Measurements from ENCODE around the gene ARF3.
"Not testable (repeated sequence)": the region's sequence is repeated elsewhere in the genome, so short reads cannot be mapped to it uniquely, and the experiment has no call there.

ARF3 gene

DNA sequence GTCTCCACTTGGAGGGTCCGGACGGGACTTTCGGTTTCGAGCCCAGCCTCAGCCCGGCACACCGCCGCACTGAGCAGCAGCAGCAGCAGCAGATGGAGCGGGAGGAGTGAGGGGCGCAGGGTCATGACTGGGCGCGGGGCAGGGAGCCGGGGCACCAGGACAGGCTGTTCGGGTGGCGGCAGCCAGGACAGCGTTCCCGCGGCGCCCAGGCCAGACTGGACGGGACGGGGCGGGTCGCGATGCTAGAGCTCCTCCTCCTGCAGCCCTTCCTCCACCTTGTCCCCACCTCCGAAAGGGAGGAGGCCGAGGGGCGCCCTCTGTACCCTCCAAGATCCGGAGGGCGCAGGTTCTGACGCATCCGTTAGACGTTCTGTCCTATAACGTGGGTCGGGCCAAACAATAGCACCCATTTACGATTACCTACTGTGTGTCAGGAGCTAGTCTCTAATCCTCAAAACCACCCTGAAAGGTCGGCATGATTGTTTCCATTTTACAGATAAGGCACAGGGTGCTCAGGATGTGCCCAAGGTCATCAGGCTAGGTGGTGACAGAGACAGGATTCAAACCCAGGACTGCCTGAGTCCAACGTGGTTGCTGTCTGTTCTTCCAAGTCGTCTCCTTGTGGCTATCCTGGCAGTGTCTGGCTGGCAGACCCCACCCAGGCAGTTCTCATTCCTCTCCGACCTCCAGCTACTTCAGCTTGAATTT is 31.8 kb downstream of the ARF3 start, which contains the start of gene FKBP11:
Gene FKBP11 (minus strand): TSS at position 189 of the 708 bp plus-strand sequence. CDS start 64 bp downstream, at position 125.
- DNase-seq: peak in 1 of 2 donors; percentile 6

DNA sequence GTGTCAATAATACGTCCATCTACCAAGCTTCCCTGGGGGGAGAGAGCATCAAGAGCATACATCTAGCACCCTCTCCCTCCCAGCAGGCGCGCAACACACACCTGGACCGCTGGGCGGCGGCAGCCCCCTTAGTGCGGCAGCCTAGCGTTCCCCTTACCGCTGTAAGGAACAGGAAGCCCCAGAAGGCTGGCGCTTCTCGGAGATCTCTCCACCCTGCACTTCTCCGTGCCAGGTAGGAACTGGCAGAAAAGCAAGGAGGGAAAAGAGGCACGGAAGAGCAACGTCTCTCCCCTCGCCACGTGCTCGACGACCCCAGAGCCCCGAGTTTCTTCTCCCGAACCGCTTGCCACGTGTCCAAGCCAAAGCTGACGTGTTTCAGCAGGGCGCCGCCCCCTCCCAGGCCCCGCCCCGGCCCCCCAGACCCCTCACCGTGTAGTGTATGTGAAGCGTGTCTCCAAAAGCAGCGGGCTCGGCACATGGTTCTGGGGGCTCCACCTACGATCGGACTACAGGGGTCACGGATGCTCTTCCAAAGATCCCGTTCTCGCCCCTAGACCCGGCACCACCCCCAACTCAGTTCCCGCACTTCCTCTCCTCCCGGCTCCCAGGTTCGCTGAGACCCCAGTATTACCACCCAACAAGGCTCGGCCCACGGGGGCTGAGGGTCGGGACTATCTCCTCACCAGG is 32.5 kb downstream of the ARF3 start:
- no peak for DNase-seq

DNA sequence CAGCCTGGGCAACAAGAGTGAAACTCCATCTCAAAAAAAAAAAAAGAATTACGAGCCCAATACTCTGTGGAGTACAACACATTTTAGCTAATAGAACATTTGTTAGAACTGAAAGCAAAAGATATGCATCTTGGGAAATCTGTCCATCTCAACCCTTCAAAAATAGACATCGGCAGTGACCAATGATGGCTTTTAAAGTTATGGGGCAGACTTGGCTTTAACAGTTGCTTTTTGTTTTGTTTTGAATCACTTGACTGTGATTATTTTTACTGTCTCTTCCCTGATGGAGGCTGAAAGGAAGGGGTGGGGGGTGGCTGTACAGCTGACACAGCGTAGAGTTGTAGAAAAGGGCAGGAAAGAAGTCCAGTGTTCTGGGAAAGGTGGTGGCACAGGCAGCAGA is 34.2 kb downstream of the ARF3 start:
- no peak for DNase-seq

DNA sequence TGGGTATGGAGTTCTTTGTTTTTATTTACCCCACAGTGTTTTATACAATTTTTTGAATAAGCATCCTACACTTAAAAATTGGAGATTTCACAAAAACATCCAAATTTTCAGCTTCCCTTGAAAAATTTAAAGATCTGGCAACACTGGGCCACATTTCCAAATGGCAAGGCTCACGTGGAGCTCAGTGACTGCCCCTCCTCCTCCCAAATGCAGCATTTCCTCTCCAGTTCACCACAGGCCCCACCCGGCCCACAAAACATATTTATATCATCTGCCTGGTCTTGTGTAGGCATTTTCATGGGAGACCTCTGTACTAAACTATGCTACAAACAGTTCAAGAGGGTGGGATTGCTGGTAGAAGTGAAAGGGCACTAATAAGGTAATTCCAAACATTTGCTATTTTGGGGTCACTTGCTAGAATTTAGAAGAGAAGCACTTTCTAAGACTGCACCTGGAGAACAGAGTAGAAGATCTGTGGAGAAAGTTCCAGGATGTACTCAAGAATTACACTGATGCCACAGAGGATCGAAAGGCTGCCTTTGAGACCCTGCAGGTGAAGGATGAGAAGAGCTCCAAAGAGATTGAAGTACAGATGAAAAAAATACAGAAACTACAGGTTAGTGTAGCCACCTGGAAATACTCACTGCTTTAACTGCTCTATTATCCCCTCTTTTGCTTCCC is 39.3 kb downstream of the ARF3 start:
- DNase-seq: no peak

DNA sequence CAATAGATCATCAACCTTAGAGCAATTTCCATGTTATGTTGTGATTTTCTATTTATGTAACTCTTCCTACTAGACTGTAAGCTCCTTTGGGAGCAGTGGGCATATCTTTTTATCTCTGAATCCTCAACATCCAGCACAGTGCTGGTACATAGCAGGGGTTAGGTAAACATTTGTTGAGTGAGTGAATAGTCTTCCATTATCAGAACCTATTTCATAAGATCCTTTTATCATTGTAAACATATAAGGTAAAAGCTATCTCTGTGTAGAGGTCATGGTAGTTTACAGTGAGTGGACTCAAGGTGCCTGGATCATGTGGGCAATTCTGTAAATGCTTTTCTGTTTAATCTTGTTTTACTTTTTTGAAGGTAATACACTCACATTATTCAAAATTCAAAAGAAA is 47.1 kb downstream of the ARF3 start:
- DNase-seq: no peak

DNA sequence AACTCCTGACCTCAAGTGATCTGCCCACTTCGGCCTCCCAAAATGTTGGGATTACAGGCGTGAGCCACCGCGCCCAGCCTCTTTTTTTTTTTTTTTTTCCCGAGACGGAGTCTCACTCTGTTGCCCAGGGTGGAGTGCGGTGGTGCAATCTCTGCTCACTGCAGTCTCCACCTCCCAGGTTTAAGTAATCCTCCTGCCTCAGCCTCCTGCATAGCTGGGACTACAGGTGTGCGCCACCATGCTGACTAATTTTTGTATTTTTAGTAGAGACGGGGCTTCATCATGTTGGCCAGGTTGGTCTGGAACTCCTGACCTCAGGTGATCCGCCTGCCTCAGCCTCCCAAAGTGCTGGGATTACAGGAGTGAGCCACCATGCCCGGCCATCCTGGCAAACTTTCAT is 47.6 kb downstream of the ARF3 start:
- not testable (repeated sequence) for DNase-seq

DNA sequence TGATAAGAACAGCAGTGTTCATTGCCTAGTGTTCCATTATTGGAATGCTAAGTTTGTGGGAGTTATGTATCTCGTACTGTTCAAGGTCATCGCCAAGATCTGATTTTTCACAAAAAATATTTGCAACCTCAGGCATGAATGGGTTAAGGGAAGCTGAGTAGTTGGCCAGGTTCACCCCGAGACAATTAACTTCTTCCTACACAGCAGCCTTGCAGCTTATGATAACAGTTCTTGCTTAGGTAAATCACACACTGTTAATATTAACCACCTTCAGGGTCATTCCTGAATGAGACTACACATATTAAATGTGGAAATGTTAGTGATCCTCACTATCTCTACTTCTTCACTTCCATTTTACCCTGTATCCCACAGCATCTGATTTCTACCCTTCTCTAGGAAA is 50.0 kb downstream of the ARF3 start:
- no peak for DNase-seq

DNA sequence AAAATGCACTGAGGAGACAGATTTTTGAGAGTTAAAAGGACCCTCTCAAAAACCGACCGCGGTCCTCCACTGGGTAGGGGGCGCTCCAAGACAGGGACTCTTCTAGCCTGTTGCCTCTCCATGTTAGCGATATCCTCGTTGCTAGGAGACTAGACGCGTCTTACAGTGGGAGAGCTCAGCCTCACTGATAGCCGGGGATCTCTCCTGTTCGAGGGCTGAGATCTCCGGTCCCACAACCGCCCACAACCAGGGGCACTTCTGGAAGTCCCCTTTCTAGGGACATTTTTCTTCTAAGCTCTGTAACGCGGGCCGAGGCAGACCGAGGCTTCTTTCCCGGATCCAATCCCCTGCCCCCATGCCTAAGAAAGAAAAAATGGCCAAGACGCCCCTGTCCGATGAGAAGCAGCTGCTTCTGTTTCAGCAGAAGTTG is 53.3 kb downstream of the ARF3 start:
- peak; percentile 31 to 72 for DNase-seq

DNA sequence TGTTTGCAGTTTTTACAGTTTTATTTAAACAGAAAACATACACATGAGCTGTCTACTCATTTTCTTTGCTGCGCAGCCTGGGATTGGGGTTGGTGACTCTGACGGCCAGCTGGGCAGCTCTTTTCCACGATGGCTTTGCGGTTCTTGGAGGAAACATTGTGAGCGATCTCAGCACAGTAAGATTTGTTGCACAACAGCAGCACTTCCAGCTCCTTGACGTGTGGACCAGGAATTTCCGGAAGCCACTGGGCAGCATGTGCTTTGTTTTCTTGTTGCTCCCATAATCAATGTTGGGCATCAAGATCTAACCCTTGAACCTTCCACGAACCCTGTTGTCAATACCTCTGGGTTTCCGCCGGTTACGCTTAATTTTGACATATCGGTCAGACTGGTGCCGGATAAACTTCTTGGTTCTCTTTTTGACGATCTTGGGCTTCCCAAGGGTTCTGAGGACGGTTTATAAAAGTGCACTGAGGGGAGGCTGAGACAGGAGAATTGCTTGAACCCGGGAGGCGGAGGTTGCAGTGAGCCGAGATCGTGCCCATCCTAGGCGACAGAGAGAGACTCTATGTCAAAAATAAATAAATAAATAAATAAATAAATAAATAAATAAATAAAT is 53.8 kb downstream of the ARF3 start:
- DNase-seq: no peak

DNA sequence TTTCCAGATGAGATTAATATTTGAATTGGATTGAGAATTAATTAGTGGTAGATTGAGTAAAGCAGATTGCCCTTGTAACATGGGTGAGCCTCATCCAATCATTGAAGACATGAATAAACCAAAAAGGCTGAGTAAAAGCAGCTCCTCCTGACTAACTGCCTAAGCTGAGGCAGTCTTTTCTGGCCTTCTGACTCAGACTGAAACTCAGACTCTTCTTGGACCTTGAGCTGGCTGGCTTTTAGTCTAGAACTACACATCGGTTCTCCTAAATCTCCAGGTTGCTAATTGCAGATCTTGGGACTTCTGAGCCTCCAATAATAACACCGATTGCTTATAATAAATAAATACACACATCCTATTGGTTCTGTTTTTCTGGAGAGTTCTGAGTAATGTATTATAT is 56.0 kb downstream of the ARF3 start:
- no peak for DNase-seq

DNA sequence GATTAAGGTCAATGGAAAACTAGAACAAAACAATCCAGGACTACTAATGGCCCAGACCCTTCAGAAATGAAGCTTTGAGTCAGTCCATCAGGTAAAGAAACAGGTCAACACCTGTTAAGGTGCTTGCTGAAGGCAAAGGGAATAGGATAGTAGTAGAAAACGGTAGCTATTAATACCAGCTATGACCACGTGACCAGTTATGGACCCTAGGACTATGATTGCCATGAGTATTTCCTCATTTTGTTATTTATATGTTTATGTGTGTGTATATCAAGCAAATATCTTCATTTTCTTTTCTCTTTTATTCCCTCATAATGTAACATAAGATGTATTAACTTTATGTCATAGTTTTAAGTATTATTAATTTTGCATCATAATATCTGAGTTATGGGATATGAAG is 57.6 kb downstream of the ARF3 start:
- DNase-seq: no peak

DNA sequence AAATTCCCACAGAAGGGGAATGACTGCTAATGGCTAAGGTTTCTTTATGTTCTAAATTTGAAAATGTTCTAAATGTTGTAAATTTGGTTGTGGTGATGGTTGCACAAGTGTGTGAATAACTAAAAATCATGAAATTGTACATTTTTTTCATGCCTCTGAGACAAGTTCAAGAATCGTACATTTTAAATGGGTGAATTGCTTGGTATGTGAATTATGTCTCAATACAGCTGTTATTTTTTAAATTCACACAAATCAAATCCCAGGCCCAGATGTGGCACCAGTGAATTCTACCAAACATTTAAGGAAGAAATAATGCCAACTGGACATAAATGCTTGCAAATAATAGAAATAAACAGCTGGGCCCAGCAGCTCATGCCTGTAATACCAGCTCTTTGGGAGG is 63.0 kb downstream of the ARF3 start:
- no peak for DNase-seq

DNA sequence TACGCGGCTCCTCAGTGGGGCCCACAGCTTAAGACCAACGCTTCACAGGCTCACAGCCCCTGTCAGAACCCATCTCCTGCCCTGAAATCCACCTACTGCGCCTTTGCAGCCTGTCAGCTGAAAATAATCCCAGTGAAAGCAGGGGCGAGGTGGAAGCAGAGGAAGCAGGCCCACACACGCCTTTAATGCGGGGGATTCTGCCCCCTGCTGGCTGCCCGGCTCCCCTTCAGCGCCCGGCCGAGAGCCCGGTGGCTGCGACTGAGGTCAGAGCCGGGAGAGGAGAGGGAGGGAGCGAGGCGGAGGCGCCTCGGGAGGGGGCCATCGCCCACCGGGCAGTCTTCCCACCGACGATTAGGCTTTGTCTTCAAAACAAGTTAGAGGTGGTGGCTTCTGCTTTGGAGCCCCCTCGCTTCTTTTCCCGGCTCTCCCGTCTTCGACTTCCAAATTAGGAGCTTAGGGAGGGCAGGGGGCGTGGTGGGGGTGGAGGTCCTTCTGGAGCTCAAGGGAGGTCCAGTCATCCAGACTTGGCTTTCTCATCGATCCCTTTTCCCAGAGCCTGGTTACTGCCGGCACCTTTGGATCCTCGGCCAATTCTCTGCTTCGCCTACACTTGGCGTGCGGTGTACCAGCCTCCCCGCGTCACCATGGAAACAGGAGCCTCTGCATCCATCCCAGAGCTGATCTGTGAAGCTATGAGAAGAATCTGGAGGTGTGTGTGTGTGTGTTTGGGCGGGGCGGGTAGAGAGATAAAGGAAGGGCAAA is 66.4 kb downstream of the ARF3 start:
- peak; percentile 73 to 80 for DNase-seq

DNA sequence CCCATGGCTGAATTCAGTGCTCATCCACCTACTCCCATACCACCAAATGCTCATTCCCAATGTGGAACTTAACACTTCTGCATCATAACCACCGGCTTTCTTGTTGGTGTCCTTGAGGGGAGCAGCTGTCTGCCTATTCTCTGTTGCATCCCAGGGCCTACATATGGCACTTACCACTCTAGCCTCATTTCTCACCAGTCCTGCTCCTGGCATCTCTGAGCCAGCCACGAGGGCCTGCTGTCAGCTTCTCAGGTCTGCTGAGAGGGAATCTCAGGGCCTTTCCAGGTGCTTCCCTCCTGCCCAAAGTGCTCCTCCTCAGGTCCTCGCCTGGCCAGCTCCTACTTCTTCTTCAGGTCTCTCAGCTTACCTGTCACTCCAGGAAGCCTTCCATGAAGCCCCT is 67.6 kb downstream of the ARF3 start:
- DNase-seq: no peak

All from hippocampal formation (tissue), 2 donors.